GM18517 (cell line): ENCODE measurements around the gene MAPK6.

Experiments used
- ATAC-seq: cut with Tn5 transposase; IDR thresholded peaks from one replicate; pipeline ENCODE4 v1.9.1; 2021; ENCODE audit warnings: mild to moderate bottlenecking, moderate library complexity; ENCODE audit not compliant: unreplicated experiment

MAPK6 gene

DNA sequence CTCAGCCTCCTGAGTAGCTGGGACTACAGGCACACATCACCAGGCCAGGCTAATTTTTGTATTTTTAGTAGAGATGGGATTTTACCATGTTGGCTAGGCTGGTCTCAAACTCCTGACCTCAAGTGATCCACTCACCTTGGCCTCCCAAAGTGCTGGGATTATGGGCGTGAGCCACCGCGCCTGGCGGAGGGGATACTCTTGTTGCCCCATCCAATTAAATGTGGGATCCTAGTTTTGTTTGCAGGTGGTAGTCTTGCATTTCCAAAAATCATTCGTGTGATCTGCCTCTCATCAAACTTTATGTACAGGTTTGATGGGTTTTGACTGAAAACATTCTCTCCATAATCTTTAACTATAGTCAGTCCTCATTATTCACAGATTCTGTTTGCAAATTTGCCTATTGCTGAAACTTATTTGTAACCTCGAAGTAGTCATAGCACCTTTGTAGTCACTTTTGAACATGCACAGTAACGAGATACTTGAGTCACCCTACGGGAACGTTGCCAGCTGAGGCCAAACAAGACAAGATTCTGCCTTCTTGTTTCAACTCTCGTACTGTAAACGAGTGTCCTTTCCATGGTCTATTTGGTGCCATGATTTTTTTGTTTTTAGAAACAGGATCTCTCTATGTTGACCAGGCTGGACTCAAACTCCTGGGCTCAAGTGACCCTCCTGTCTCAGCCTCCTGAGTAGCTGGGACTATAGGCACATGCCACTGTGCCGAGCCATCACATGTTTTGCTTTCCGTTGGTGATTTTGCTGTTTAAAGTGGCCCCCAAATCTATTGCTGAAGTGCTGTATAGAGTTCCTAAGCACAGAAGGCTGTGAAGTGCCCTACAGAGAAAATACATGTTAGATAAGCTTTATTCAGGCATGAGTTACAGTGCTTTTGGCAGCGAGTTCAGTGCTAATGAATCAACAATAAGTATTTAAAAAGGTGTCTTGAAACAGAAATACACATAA is 8.1 kb upstream of the MAPK6 start:
- ATAC-seq = no peak

DNA sequence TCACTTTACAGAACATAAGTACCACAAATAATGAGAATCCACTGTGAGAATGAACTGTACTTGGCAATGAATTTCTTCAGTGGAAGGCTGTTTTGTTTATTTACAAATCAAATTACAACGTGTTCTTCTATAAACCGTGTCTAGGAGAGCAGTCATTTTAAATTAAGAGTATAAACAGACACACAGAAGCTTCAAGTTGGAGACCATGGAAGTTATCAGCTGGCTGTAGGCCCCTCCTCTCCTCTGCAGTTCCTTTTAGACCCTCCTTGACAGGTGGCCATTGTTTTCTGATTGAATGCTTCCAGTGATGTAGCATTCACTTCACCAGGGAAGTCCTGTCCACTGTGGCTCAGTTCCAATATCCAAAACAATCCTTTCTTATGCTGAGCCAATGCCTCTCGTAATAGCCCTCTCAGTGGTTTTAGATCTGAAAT is 7.3 kb upstream of the MAPK6 start:
- ATAC-seq = no peak

DNA sequence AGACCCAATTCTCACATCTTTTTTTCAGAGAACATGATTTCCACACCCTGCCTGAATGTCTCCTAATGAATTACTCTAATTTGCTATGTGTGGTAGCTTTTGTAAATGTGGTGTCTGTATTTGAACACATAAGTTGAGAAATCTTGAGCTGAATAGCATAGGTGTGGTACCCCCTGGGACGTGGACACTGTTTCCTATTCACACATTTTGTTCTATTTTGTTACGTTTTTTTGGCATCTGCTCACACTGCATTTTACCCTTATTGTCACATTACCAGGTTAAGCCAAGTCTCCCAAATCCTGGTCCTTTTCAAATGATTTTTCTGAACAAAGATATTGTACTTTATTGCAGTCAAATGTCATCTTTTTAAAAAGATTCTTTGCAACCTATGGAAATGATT is 6.8 kb upstream of the MAPK6 start:
- ATAC-seq = no peak

DNA sequence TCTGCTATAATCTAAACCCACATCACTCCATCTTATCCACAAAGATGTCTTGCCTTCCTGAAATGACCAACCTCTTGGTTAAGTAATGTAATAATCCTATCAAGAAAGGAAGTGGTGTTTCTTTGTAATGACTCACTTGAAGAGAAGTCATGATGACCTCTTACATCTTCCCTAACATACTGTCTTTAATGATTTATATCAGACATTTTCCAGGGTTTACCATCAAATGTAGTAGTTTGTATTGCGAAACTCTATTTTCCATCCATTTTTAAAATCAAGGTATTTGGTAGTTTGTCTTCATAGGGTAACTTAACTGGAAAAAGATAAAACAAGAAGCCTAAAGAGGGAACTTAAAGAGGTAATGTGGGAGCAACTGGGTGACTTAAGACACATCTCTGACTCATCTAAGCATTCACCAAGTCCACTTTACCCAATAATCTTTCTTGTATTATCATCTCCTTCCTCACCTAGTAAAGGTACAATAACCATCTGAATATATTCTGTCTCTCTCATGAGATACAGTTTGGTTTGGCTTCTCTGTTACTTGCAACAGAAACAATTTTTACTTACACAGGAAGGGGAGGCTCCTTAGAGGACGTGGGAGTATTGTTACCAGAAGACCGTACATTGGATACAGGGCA is 5.7 kb upstream of the MAPK6 start:
- peak; percentile 49 for ATAC-seq

DNA sequence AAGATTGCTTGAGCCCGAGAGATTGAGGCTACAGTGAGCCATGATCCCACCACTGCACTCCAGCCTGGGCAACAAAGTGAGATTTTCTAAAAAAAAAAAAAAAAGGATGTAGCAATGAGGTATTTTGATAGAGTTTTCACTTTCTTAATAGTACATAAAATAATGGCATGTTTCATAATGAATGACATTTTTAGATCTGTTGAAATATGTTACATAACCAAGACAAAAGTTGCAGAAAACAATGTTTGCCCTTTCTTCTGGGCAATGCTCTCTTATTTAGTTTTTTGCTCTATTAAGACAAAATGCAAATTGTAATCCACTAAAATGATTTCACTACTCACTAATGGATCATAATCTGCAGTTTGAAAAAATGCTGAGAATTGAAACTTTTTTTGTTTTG is 4.4 kb upstream of the MAPK6 start:
- ATAC-seq = no peak

DNA sequence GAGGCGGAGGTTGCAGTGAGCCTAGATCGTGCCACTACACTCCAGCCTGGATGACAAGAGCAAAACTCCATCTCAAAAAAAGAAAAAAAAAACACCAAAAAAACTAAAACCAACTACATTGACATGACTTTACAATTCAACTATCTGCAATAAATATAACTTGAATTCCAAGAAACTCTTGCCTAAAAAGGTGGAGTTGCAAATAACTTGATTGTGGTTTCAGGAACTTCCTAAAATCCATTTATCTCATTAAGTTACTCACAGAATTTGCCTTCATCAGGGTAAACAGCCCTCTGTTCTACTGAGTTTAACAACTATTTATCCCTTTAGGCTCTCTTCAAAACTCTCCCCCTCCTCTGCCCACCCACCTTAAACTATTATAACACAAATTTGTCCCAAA is 2.7 kb upstream of the MAPK6 start:
- ATAC-seq = no peak

DNA sequence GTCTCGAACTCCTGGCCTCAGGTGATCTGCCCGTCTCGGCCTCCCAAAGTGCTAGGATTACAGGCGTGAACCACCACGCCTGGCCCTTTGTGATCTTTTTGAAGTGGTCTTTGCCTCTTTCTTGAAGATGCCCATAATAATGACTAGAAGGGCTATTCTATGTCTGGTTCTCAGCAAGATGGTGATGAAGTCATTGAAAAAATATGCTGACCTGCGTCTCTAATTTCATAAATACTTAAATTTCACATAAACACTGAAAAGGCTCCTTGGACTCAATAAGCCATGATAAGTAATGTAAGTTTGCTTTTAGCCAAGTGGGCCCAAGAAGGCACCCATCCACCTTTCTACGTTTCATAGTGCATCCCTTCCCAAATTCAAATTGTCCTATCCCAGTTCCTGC is 775 bp upstream of the MAPK6 start:
- ATAC-seq = no peak

DNA sequence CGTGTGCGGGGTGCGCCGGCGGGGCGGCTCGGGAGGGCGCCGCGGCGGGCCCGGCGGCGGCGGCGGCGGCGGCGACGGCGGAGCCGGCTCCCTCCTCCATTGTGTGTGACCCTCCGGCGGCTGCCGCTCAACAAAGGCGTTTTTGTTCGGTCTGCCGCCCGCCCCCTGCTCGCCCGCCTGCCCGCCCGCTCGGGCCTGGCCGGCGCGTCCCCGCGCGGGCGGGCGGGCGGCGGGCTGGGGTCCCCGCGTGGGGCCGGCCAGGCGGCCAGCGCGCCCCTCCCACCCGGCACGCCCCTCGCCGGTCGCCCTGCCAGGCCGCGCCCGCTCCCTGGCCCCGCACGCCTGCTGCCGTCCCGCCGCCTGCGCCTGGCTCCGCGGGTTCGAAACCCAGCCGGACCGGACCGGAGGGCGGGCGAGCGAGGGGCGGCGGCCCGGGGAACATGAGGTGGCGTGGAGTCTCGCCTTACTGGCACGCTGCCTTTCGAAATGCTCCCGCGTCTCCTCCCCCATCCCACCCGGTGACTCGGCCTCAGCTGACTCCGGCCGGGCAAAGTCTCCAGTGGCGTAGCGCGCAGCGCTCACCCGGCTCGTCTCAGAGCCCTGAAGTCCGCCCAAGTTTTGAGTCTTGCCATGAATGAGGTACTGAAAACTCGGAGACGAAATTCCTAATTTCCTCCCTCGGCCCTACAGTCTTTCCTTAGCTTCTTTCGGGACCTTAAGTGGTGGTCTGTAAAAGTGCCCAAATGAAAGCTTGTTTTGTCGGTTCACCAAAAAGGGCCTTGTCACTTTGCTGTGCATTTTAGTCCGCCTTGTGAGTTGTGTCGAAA is 588 bp downstream of the MAPK6 start:
- ATAC-seq = peak; percentile 46

DNA sequence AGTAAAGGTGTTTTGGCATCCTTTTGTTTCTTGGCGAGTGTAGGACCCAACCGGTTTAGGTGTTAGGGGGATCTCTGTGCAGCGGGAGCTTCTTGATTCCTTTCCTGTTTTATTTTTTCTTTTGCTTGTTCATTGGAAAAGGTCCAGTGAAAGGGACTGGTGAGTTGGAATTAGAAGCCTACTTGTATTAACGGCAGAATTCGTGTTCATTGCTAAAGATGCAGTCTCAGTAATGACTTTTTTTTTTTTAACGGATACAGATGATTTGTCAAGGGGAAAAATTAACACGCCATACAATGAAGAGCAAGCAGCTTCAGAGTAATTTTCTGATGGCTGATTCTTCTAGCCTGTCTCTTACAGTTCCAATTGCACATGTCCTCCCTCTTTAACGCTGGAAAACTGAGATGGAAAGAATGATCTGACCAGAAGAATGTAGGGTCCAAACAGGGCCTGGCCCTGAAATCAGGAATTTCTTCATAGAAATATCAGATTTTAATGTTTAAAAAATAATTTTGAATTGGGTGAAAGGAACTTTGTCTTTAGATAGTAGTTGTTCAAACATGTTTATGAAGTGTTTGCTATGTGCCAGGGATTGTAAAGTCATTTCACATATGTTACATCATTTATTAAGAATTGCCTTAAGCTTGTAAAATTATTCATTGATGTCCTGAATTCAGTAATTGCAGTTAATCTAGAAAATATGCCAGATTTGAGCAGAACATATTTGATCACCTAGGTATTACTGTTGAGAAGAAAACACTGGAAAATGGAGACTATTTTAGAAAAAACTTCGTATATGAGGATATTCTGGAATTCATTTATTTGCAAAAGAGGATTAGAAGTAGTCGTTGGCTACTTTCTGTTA is 1.4 kb downstream of the MAPK6 start:
- no peak for ATAC-seq

DNA sequence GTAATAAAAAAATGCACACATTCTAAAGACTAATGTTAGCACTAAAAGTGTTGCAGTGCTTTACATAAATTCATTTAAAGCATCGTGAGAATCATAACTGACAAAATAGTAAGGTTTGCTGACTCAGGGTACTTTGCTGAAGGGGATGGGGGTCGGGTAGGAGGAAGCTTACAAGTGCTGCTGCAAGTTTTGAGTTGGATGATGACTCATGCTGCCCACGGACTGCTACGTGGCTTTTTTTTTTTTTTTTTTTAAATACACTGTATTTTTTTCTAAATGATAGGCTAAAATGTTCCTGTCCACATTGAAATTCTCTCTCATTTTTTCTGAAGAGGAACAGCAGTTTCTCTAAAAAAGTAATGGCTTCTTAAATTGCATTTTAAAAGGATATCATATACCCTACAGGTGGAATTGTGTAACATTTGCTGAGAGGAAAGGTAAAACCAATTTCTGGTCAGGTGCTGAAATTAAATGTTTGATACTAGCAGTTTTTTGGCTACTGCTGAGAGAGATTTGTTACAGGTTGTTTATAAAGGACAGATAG is 2.2 kb downstream of the MAPK6 start:
- peak; percentile 39 for ATAC-seq

DNA sequence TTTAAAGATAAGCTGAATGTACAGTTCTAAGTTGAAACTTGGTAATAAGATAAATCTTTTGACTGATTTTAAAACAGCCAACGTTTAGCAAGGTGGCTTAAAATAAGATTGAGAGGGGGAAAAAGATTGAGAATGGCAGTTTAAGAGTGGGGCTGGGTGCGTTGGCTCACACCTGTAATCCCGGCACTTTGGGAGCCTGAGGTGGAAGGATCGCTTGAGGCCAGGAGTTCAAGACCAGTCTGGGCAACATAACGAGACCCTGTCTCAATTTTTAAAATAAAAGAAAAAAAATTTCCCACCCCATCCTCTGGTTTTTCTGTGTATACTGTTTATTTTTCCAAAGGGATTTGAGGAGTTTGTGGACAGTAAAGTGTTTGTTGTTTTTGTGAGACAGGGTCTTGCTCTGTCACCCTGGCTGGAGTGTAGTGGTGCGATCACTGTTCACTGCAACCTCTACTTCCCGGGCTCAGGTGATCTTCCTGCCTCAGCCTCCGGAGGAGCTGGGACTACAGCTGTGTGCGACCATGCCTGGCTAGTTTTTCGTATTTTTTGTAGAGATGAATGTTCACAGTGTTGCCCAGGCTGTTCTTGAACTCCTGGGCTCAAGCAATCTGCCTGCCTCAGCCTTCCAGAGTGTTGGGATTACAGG is 3.0 kb downstream of the MAPK6 start:
- ATAC-seq = no peak

DNA sequence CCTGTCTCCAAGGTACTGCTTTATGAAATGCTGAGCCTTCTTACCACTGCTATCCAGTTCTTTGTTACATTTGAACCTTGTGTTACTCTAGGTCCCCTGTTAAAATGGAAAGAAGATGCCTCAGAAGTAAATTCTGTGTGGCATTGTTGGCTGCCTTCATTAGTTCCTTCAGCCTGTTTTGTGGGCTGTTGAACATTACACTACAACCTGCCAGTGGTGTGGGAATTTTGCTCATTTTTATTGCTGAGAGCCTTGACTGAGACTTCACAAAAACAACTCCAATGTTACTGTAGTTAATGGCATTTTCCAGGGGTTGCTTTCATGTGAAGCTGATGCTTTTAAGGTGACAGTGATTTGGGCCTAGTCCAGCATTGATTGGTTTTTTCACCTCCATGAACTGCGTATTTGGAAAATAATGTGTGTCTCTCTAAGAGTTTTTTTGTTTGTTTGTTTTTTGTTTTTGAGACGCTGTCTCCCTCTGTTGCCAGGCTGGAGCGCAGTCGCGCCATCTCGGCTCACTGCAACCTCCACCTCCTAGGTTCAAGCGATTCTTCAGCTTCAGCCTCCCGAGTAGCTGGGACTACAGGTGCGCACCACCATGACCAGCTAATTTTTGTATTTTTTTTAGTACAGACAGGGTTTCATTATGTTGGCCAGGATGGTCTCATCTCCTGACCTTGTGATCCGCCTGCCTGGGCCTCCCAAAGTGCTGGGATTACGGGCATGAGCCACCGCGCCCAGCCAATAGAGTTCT is 4.3 kb downstream of the MAPK6 start:
- no peak for ATAC-seq

DNA sequence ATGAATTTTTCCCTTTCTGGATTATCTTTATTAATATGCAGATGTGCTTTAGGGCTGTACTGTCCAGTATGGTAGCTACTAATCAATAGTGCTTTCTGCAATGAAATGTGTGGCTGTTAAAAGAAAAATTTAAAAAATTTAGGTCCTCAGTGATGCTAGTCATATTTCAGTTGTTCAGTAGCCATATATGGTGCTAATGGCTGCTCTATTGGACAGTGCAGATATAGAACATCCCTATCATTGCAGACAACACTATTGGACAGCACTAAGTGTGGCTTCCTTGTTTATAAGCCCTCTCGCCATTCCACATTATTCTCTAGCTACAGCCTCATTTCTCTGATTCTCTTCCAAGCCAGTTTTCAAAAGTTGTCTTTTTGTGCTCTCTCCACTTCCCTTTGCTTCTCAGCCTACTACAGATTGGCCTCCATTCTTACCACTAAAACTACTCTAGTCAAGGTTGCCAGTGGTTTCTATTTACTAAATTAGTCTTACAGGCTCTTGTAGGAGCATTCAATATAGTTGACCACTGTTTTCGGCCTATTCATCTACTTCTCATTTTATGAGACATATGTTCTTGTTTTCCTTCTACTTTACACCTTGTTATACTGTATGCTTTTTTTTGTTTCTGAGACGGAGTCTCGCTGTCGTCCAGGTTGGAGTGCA is 9.5 kb downstream of the MAPK6 start:
- ATAC-seq = no peak

DNA sequence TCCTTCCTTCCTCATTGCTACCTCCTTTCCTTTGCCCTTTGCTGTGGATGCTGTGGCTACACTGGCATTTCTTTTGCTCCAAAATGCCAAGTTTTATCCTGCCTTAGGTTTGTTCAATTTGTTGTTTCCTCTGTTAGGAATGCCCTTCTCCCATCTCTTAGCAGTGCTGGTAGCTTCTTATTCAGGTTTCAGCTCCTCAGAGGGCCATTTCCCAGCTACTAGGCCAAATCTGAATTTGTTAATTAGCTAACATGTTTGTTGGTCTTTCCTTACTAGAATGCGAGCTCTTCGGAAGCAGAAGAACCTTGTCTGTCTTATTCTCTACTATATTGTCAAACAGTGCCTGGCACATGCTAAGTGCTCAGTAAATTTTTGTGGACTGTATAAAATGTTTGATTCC is 11.0 kb downstream of the MAPK6 start:
- no peak for ATAC-seq

DNA sequence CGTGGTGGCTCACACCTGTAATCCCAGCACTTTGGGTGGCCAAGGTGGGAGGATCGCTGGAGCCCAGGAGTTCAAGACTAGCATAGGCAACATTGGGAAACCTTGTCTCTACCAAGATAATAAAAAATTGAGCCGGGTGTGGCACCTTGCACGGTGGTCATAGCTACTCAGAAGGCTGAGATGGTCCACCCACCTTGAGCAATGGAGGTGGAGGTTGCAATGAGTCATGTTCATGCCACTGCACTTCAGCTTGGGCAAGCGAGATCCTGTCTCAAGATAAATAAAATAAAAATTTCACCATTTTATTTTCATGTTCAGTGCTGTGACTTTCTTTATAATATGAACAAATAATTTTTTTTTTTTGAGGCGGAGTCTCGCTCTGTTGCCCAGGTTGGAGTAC is 12.5 kb downstream of the MAPK6 start:
- no peak for ATAC-seq

DNA sequence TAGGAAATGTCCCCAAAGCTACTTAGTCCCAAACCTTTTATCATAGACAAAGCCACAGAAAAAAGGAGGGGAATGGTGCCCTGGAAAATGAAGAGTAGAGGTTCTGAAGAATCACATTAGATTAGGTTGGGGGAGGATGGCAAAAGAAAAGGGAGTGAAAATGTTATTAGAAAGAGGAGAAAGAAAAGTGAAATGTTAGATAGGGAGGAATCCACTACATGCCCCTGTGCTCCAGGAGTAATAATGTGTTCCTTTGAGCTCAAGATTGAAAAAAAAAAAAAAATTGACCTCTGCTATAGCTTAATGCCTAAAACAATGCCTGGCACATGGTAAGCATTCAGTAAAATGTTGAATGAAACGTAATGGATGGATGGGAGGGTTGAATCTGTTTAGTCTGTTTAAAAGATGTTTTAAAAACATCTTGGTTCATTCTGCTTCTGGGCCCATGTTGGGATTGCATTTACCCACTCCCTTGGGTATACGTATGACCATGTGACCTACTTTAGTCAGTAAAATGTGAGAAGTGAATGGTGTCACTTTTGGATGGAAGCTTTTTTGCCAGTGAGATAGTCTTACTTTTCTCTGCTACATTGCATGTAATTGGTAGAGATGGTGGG is 19.0 kb downstream of the MAPK6 start:
- no peak for ATAC-seq

DNA sequence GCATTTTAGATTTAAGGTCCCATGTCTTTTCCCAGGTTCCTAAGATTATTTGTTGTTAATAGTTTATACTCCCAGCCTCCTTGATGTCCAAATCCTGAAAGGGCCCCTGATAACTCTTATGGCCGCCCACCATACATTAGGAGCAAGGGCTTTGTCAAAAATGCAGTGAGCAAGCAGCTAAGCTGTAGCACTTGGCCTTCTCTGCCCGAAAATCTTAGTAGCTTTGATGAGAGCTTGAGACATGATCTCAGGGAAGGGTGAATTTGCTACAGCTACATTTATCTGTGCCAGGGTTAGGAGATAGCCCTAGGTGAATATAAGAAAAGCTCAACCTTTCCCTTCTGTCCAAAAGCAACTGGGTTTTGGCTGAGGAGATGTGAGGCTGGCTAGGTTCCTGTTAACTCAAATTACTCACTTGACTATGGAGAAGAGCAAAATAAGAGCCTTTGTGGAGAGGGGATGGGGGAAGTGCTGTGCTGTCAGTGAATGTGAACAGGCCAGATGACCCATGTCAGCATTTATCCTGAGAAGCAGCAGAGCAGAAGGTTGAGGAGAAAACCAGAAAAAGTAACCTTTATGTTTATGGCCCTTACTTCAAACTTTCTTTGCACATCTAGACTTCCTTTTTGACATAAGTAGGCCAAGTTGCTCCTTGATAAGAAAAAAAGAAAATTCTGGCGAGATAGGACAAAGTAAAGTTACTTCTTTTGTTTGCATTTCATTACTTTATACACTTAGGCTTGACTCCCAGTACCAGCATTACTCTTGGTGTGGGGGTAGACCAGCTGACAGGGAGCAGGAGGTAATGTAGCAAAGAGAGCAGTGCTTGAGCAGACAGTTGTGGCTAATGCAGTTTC is 21.1 kb downstream of the MAPK6 start:
- ATAC-seq = no peak
